Measurements from ENCODE around the gene PCDHB7.
"Not testable (repeated sequence)": the region's sequence is repeated elsewhere in the genome, so short reads cannot be mapped to it uniquely, and the experiment has no call there.

DNA sequence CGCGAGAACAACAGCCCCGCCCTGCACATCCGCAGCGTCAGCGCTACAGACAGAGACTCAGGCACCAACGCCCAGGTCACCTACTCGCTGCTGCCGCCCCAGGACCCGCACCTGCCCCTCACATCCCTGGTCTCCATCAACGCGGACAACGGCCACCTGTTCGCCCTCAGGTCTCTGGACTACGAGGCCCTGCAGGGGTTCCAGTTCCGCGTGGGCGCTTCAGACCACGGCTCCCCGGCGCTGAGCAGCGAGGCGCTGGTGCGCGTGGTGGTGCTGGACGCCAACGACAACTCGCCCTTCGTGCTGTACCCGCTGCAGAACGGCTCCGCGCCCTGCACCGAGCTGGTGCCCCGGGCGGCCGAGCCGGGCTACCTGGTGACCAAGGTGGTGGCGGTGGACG, 43.1 kb downstream of the PCDHB7 start:
- TF ChIP-seq EZH2 (IDR thresholded peaks at IDR 0.05; ENCODE audit: low read depth, unreplicated experiment); POLR2AphosphoS5 (IDR thresholded peaks at IDR 0.05; ENCODE audit: low read depth); CREB1 (CRISPR knock-in tag; IDR thresholded peaks at IDR 0.05; ENCODE audit: low read depth); JUNB (IDR thresholded peaks at IDR 0.05; ENCODE audit: unreplicated experiment); EZH2phosphoT487 (IDR thresholded peaks at IDR 0.05; ENCODE audit: unreplicated experiment); ZNF114 (CRISPR knock-in tag; IDR thresholded peaks at IDR 0.05); NANOG (IDR thresholded peaks at IDR 0.05; ENCODE audit: borderline replicate concordance); ZNF331 (CRISPR knock-in tag; IDR thresholded peaks at IDR 0.05; ENCODE audit: low read depth): not testable (repeated sequence)
- TF ChIP-seq, protein P1, sequence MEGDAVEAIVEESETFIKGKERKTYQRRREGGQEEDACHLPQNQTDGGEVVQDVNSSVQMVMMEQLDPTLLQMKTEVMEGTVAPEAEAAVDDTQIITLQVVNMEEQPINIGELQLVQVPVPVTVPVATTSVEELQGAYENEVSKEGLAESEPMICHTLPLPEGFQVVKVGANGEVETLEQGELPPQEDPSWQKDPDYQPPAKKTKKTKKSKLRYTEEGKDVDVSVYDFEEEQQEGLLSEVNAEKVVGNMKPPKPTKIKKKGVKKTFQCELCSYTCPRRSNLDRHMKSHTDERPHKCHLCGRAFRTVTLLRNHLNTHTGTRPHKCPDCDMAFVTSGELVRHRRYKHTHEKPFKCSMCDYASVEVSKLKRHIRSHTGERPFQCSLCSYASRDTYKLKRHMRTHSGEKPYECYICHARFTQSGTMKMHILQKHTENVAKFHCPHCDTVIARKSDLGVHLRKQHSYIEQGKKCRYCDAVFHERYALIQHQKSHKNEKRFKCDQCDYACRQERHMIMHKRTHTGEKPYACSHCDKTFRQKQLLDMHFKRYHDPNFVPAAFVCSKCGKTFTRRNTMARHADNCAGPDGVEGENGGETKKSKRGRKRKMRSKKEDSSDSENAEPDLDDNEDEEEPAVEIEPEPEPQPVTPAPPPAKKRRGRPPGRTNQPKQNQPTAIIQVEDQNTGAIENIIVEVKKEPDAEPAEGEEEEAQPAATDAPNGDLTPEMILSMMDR (conservative IDR thresholded peaks at IDR 0.05; ENCODE audit: low read depth in 2 of 2) = not testable (repeated sequence)
- TF ChIP-seq, protein P2, sequence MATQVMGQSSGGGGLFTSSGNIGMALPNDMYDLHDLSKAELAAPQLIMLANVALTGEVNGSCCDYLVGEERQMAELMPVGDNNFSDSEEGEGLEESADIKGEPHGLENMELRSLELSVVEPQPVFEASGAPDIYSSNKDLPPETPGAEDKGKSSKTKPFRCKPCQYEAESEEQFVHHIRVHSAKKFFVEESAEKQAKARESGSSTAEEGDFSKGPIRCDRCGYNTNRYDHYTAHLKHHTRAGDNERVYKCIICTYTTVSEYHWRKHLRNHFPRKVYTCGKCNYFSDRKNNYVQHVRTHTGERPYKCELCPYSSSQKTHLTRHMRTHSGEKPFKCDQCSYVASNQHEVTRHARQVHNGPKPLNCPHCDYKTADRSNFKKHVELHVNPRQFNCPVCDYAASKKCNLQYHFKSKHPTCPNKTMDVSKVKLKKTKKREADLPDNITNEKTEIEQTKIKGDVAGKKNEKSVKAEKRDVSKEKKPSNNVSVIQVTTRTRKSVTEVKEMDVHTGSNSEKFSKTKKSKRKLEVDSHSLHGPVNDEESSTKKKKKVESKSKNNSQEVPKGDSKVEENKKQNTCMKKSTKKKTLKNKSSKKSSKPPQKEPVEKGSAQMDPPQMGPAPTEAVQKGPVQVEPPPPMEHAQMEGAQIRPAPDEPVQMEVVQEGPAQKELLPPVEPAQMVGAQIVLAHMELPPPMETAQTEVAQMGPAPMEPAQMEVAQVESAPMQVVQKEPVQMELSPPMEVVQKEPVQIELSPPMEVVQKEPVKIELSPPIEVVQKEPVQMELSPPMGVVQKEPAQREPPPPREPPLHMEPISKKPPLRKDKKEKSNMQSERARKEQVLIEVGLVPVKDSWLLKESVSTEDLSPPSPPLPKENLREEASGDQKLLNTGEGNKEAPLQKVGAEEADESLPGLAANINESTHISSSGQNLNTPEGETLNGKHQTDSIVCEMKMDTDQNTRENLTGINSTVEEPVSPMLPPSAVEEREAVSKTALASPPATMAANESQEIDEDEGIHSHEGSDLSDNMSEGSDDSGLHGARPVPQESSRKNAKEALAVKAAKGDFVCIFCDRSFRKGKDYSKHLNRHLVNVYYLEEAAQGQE (IDR thresholded peaks at IDR 0.05; ENCODE audit: unreplicated experiment) = not testable (repeated sequence)
- TF ChIP-seq, protein P3, sequence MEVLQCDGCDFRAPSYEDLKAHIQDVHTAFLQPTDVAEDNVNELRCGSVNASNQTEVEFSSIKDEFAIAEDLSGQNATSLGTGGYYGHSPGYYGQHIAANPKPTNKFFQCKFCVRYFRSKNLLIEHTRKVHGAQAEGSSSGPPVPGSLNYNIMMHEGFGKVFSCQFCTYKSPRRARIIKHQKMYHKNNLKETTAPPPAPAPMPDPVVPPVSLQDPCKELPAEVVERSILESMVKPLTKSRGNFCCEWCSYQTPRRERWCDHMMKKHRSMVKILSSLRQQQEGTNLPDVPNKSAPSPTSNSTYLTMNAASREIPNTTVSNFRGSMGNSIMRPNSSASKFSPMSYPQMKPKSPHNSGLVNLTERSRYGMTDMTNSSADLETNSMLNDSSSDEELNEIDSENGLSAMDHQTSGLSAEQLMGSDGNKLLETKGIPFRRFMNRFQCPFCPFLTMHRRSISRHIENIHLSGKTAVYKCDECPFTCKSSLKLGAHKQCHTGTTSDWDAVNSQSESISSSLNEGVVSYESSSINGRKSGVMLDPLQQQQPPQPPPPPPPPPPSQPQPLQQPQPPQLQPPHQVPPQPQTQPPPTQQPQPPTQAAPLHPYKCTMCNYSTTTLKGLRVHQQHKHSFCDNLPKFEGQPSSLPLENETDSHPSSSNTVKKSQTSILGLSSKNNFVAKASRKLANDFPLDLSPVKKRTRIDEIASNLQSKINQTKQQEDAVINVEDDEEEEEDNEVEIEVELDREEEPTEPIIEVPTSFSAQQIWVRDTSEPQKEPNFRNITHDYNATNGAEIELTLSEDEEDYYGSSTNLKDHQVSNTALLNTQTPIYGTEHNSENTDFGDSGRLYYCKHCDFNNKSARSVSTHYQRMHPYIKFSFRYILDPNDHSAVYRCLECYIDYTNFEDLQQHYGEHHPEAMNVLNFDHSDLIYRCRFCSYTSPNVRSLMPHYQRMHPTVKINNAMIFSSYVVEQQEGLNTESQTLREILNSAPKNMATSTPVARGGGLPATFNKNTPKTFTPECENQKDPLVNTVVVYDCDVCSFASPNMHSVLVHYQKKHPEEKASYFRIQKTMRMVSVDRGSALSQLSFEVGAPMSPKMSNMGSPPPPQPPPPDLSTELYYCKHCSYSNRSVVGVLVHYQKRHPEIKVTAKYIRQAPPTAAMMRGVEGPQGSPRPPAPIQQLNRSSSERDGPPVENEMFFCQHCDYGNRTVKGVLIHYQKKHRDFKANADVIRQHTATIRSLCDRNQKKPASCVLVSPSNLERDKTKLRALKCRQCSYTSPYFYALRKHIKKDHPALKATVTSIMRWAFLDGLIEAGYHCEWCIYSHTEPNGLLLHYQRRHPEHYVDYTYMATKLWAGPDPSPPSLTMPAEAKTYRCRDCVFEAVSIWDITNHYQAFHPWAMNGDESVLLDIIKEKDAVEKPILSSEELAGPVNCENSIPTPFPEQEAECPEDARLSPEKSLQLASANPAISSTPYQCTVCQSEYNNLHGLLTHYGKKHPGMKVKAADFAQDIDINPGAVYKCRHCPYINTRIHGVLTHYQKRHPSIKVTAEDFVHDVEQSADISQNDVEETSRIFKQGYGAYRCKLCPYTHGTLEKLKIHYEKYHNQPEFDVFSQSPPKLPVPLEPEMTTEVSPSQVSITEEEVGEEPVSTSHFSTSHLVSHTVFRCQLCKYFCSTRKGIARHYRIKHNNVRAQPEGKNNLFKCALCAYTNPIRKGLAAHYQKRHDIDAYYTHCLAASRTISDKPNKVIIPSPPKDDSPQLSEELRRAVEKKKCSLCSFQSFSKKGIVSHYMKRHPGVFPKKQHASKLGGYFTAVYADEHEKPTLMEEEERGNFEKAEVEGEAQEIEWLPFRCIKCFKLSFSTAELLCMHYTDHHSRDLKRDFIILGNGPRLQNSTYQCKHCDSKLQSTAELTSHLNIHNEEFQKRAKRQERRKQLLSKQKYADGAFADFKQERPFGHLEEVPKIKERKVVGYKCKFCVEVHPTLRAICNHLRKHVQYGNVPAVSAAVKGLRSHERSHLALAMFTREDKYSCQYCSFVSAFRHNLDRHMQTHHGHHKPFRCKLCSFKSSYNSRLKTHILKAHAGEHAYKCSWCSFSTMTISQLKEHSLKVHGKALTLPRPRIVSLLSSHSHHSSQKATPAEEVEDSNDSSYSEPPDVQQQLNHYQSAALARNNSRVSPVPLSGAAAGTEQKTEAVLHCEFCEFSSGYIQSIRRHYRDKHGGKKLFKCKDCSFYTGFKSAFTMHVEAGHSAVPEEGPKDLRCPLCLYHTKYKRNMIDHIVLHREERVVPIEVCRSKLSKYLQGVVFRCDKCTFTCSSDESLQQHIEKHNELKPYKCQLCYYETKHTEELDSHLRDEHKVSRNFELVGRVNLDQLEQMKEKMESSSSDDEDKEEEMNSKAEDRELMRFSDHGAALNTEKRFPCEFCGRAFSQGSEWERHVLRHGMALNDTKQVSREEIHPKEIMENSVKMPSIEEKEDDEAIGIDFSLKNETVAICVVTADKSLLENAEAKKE (CRISPR knock-in tag; IDR thresholded peaks at IDR 0.05) = not testable (repeated sequence)
- TF ChIP-seq, protein P4, sequence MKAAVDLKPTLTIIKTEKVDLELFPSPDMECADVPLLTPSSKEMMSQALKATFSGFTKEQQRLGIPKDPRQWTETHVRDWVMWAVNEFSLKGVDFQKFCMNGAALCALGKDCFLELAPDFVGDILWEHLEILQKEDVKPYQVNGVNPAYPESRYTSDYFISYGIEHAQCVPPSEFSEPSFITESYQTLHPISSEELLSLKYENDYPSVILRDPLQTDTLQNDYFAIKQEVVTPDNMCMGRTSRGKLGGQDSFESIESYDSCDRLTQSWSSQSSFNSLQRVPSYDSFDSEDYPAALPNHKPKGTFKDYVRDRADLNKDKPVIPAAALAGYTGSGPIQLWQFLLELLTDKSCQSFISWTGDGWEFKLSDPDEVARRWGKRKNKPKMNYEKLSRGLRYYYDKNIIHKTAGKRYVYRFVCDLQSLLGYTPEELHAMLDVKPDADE (IDR thresholded peaks at IDR 0.05) = not testable (repeated sequence)
